Keratinocyte (primary cell): ENCODE measurements around the gene LANCL3.
"Not testable (repeated sequence)": the region's sequence is repeated elsewhere in the genome, so short reads cannot be mapped to it uniquely, and the experiment has no call there.

ENCODE experiments used
- EZH2 ChIP-seq: IDR thresholded peaks from one replicate; pipeline ENCODE4 v1.6.1; 2012; ENCODE audit warnings: inconsistent platforms, mild to moderate bottlenecking, low read length, moderate library complexity
- TF ChIP-seq, protein P1 (sequence below), 3 experiments: IDR thresholded peaks in 1 of 3; conservative IDR thresholded peaks in 1 of 3; optimal IDR thresholded peaks in 1 of 3; 2 replicates in 2 of 3; 3 replicates in 1 of 3; pipeline versions ENCODE3 to v1.5.1; 2011; ENCODE audit warnings: low read length in 3 of 3, mild to moderate bottlenecking in 3 of 3, moderate library complexity in 2 of 3, control low read depth in 1 of 3, inconsistent platforms in 1 of 3; ENCODE audit not compliant: insufficient read depth in 2 of 3; ENCODE audit errors: extremely low read depth in 1 of 3

- TF ChIP-seq, protein P1, sequence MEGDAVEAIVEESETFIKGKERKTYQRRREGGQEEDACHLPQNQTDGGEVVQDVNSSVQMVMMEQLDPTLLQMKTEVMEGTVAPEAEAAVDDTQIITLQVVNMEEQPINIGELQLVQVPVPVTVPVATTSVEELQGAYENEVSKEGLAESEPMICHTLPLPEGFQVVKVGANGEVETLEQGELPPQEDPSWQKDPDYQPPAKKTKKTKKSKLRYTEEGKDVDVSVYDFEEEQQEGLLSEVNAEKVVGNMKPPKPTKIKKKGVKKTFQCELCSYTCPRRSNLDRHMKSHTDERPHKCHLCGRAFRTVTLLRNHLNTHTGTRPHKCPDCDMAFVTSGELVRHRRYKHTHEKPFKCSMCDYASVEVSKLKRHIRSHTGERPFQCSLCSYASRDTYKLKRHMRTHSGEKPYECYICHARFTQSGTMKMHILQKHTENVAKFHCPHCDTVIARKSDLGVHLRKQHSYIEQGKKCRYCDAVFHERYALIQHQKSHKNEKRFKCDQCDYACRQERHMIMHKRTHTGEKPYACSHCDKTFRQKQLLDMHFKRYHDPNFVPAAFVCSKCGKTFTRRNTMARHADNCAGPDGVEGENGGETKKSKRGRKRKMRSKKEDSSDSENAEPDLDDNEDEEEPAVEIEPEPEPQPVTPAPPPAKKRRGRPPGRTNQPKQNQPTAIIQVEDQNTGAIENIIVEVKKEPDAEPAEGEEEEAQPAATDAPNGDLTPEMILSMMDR (optimal IDR thresholded peaks at IDR 0.05 in 1 of 3, IDR thresholded peaks at IDR 0.05 in 1 of 3, conservative IDR thresholded peaks at IDR 0.05 in 1 of 3; ENCODE audit: extremely low read depth in 1 of 3, insufficient read depth in 2 of 3, low read length in 3 of 3) = not testable (repeated sequence)
- not testable (repeated sequence) for TF ChIP-seq EZH2
Measured at GRCh38 chrX:37549619-37550018, 21.8 kb upstream of the LANCL3 start.
